H1 (cell line): ENCODE data around the gene MX1. TPM values are rescaled to one million over a fixed set of nuclear protein-coding genes. Genes with fewer than 3 reads are reported as not detected.

Experiments
- CTCF ChIA-PET: fragments of 300-600 bp; sonication (Branson Sonifier 250); formaldehyde crosslinking; loops from one replicate; lab custom pipeline; 2021; ENCODE audit not compliant: partially characterized antibody; lab: Charles Lee
- POLR2A ChIA-PET: fragments of 300-600 bp; sonication (Branson Sonifier 250); formaldehyde crosslinking; loops from one replicate; lab custom pipeline; 2021; ENCODE audit warnings: inconsistent platforms; ENCODE audit not compliant: partially characterized antibody; lab: Charles Lee
- DNase-seq, 2 experiments: peaks; one replicate each; pipeline versions ENCODE4 v3.0.0 to v3.0.0-alpha.2; 2010 to 2022; ENCODE audit warnings: low spot score in 2 of 2, low read depth in 1 of 2, mixed read lengths in 1 of 2
- FAIRE-seq: peaks from 2 replicates; lab custom pipeline; 2011; peaks lifted over from hg19 to GRCh38; lab: Jason Lieb, UNC
- H2AFZ ChIP-seq: 2 replicates; pipeline ENCODE4 v1.8.1; 2012; ENCODE audit warnings: low read length, inconsistent platforms
- H2AK5ac ChIP-seq: 2 replicates; pipeline ENCODE4 v1.6.1; 2013; ENCODE audit warnings: low read depth, low read length
- H2BK120ac ChIP-seq: replicated peaks from 2 replicates; pipeline ENCODE3; 2013; ENCODE audit warnings: low read depth, low read length, inconsistent platforms
- H2BK12ac ChIP-seq: 2 replicates; pipeline ENCODE4 v1.6.1; 2013; ENCODE audit warnings: low read depth, low read length
- H2BK15ac ChIP-seq: 2 replicates; pipeline ENCODE4 v1.6.1; 2013; ENCODE audit warnings: low read length
- H2BK20ac ChIP-seq: 2 replicates; pipeline ENCODE4 v1.6.1; 2013; ENCODE audit warnings: low read length
- H2BK5ac ChIP-seq: 2 replicates; pipeline ENCODE4 v1.6.1; 2013; ENCODE audit warnings: low read depth, low read length
- H3K14ac ChIP-seq: 2 replicates; pipeline ENCODE4 v1.6.1; 2013; ENCODE audit warnings: inconsistent platforms; ENCODE audit not compliant: insufficient read length
- H3K18ac ChIP-seq: 2 replicates; pipeline ENCODE4 v1.6.1; 2013; ENCODE audit warnings: low read length; ENCODE audit errors: extremely low read depth
- H3K23ac ChIP-seq: 2 replicates; pipeline ENCODE4 v1.6.1; 2013; ENCODE audit warnings: inconsistent platforms; ENCODE audit not compliant: insufficient read length
- H3K23me2 ChIP-seq: 2 replicates; pipeline ENCODE4 v1.6.1; 2013; ENCODE audit warnings: low read depth, low read length
- H3K27ac ChIP-seq: 2 replicates; pipeline ENCODE4 v1.6.1; 2011; ENCODE audit warnings: low read depth, low read length, inconsistent platforms
- H3K27me3 ChIP-seq, 4 experiments: replicated peaks in 1 of 4; 1 replicate in 1 of 4; 2 replicates in 3 of 4; pipeline versions ENCODE4 v1.6.1 to v1.8.1; 2011 to 2013; ENCODE audit warnings: low read length in 3 of 4, mild to moderate bottlenecking in 3 of 4, inconsistent platforms in 2 of 4, mixed read lengths in 2 of 4, moderate library complexity in 1 of 4; ENCODE audit not compliant: control insufficient read depth in 3 of 4, insufficient read depth in 3 of 4; ENCODE audit errors: extremely low read depth in 1 of 4
- H3K36me3 ChIP-seq, 4 experiments: 2 replicates each; pipeline versions ENCODE4 v1.6.1 to v1.8.1; 2011 to 2013; ENCODE audit warnings: mild to moderate bottlenecking in 4 of 4, low read length in 3 of 4, moderate library complexity in 2 of 4, control low read depth in 1 of 4, inconsistent platforms in 1 of 4; ENCODE audit not compliant: insufficient read depth in 4 of 4, control insufficient read depth in 2 of 4
- H3K4ac ChIP-seq: replicated peaks from 2 replicates; pipeline ENCODE3; 2013; ENCODE audit warnings: low read length, low read depth, mixed read lengths, inconsistent platforms; ENCODE audit not compliant: insufficient read length
- H3K4me1 ChIP-seq, 4 experiments: replicated peaks in 1 of 4; 1 replicate in 1 of 4; 2 replicates in 3 of 4; pipeline versions ENCODE4 v1.6.1 to v1.8.1; 2011 to 2013; ENCODE audit warnings: low read length in 3 of 4, inconsistent platforms in 2 of 4, mixed read lengths in 1 of 4; ENCODE audit not compliant: insufficient read depth in 4 of 4, control insufficient read depth in 3 of 4
- H3K4me2 ChIP-seq, 2 experiments: 2 replicates each; pipeline versions ENCODE4 v1.6.1 to v1.8.1; 2011 to 2013; ENCODE audit warnings: low read depth in 2 of 2, low read length in 2 of 2, control low read depth in 1 of 2, inconsistent platforms in 1 of 2, mild to moderate bottlenecking in 1 of 2; ENCODE audit not compliant: insufficient read depth in 1 of 2
- H3K4me3 ChIP-seq, 4 experiments: fragments of 200-600, 300-600 bp in 1 of 4; sonication (generic), shearing (Covaris generic), sonication (Bioruptor Twin) in 1 of 4; 2 replicates each; pipeline versions ENCODE4 v1.5.1 to v1.8.1; 2011 to 2016; ENCODE audit warnings: low read length in 4 of 4, low read depth in 3 of 4, control low read depth in 2 of 4, inconsistent platforms in 2 of 4, mild to moderate bottlenecking in 2 of 4, mixed read lengths in 1 of 4, moderate library complexity in 1 of 4; ENCODE audit not compliant: insufficient read depth in 2 of 4; ENCODE audit errors: extremely low read depth in 1 of 4
- H3K56ac ChIP-seq: replicated peaks from 2 replicates; pipeline ENCODE3; 2013; ENCODE audit warnings: low read depth, mild to moderate bottlenecking, mixed read lengths, low read length, inconsistent platforms; ENCODE audit not compliant: insufficient read length
- H3K79me1 ChIP-seq: 2 replicates; pipeline ENCODE4 v1.6.1; 2013; ENCODE audit warnings: low read depth, low read length, control low read depth
- H3K79me2 ChIP-seq, 2 experiments: 2 replicates each; pipeline versions ENCODE4 v1.6.1 to v1.8.1; 2012 to 2013; ENCODE audit warnings: low read length in 2 of 2, mild to moderate bottlenecking in 2 of 2, inconsistent platforms in 1 of 2; ENCODE audit not compliant: insufficient read depth in 2 of 2, control insufficient read depth in 1 of 2
- H3K9ac ChIP-seq, 4 experiments: replicated peaks in 1 of 4; 1 replicate in 1 of 4; 2 replicates in 3 of 4; pipeline versions ENCODE4 v1.6.1 to v1.8.1; 2011 to 2013; ENCODE audit warnings: low read depth in 3 of 4, low read length in 3 of 4, control low read depth in 2 of 4, mild to moderate bottlenecking in 2 of 4, moderate library complexity in 2 of 4, inconsistent platforms in 1 of 4; ENCODE audit errors: extremely low read depth in 1 of 4
- H3K9me3 ChIP-seq, 2 experiments: 2 replicates each; pipeline versions ENCODE4 v1.6.1 to v1.8.1; 2012 to 2013; ENCODE audit warnings: mild to moderate bottlenecking in 2 of 2, moderate library complexity in 2 of 2, control low read depth in 1 of 2, inconsistent platforms in 1 of 2, low read depth in 1 of 2, low read length in 1 of 2, mixed read lengths in 1 of 2; ENCODE audit not compliant: insufficient read depth in 2 of 2
- H4K20me1 ChIP-seq, 2 experiments: replicated peaks in 1 of 2; 2 replicates each; pipeline versions ENCODE3 to v1.8.1; 2011 to 2013; ENCODE audit warnings: inconsistent platforms in 2 of 2, low read length in 2 of 2, mild to moderate bottlenecking in 1 of 2; ENCODE audit not compliant: insufficient read depth in 2 of 2, control insufficient read depth in 1 of 2
- H4K5ac ChIP-seq: 2 replicates; pipeline ENCODE4 v1.6.1; 2013; ENCODE audit warnings: low read length, low read depth, mixed read lengths, inconsistent platforms; ENCODE audit not compliant: insufficient read length
- H4K8ac ChIP-seq: 2 replicates; pipeline ENCODE4 v1.8.0; 2013; ENCODE audit warnings: mild to moderate bottlenecking, moderate library complexity, low read length, inconsistent platforms; ENCODE audit not compliant: insufficient read depth; ENCODE audit errors: extremely low read depth
- H4K91ac ChIP-seq: replicated peaks from 2 replicates; pipeline ENCODE3; 2013; ENCODE audit warnings: low read length, mixed read lengths, inconsistent platforms; ENCODE audit not compliant: insufficient read length
- ATF2 ChIP-seq: IDR thresholded peaks from 2 replicates; pipeline ENCODE4 v1.6.1; 2012; ENCODE audit warnings: low read length, inconsistent platforms
- CEBPB ChIP-seq: IDR thresholded peaks from 2 replicates; pipeline ENCODE4 v1.6.1; 2012; ENCODE audit warnings: low read depth, low read length
- CHD2 ChIP-seq: IDR thresholded peaks from 2 replicates; pipeline ENCODE4 v1.6.1; 2012; ENCODE audit warnings: low read length, improper control_type of control experiment
- CREB1 ChIP-seq: IDR thresholded peaks from 2 replicates; pipeline ENCODE4 v1.6.1; 2012; ENCODE audit warnings: inconsistent platforms
- EZH2 ChIP-seq: fragments of 200-600 bp; sonication (generic); IDR thresholded peaks from 2 replicates; pipeline ENCODE4 v1.7.1; 2012; ENCODE audit warnings: low read depth, mild to moderate bottlenecking, moderate library complexity, low read length, inconsistent platforms; ENCODE audit not compliant: severe bottlenecking
- GABPA ChIP-seq: IDR thresholded peaks from 2 replicates; pipeline ENCODE4 v1.6.1; 2011; ENCODE audit warnings: mild to moderate bottlenecking, low read length, moderate library complexity, borderline replicate concordance; ENCODE audit not compliant: insufficient read depth
- KDM5A ChIP-seq: fragments of 200-600 bp; IDR thresholded peaks from 2 replicates; pipeline ENCODE4 v1.7.1; 2012; ENCODE audit warnings: mild to moderate bottlenecking, low read length, inconsistent platforms, mixed read lengths
- POU5F1 ChIP-seq: IDR thresholded peaks from 2 replicates; pipeline ENCODE4 v1.6.1; 2011; ENCODE audit warnings: low read depth, mild to moderate bottlenecking, low read length, moderate library complexity
- SRF ChIP-seq: IDR thresholded peaks from 2 replicates; pipeline ENCODE4 v1.6.1; 2011; ENCODE audit warnings: mild to moderate bottlenecking, low read depth, low read length, moderate library complexity
- WGBS, 2 experiments: shearing (Covaris generic) in 1 of 2; methylation state at CpG; one replicate each; pipeline versions ENCODE4 v1.1.6 to v1.1.7; 2013 to 2015; ENCODE audit warnings: low lambda C conversion rate in 2 of 2, mixed read lengths in 2 of 2, inconsistent platforms in 1 of 2, low coverage in 1 of 2, missing lambda C conversion rate in 1 of 2; ENCODE audit not compliant: insufficient replicate concordance in 2 of 2, insufficient coverage in 1 of 2, insufficient read length in 1 of 2; ENCODE audit errors: extremely low coverage in 1 of 2, missing lambda C conversion rate in 1 of 2; 5-methylcytosine and 5-hydroxymethylcytosine counted together
- polyA plus RNA-seq, 7 experiments: library from polyadenylated mRNA; depleted of rRNA in 3 of 7; stranded (reverse) in 5 of 7; unstranded in 2 of 7; fragments of >200 nt in 5 of 7; fragments of 200-250 nt in 2 of 7; gene quantifications; 1 replicate in 5 of 7; 2 replicates in 1 of 7; 4 replicates in 1 of 7; pipeline versions ENCODE4 v1.2.1 to v1.2.3, GENCODE V29; 2011 to 2013; ENCODE audit warnings: missing spikeins in 2 of 7, mixed read lengths in 2 of 7
- total RNA-seq: library from RNA; stranded (reverse); fragmentation: NEBNext Ultra II Directional; extraction: Animal tissue kit (Norgen Biotek cat#: 25700); gene quantifications from 2 replicates; pipeline ENCODE4 v1.2.1, GENCODE V29; 2021

The MX1 gene
- total and polyA plus RNA-seq, 2 of the 8 experiments (the other 6 are each of a cell fraction or from before 2014, with no cell fraction given): 3.8 to 5.7 TPM

- no peak overlapping the region for H2AK5ac ChIP-seq
- H3K79me2 ChIP-seq: no peaks in the 10 kb centered on the region
- H2AFZ ChIP-seq: no peak overlapping the region
- H3K27ac ChIP-seq: no peak overlapping the region
- no peak overlapping the region for H3K18ac ChIP-seq
- CTCF ChIA-PET: interaction anchor here (0.6 to 3.5 kb wide), 20 partner anchors 13 to 324 kb away, joined by 3 to 36 read pairs (median 3); no protein-coding TSS in a partner anchor
- FAIRE-seq (no peak), DNase-seq (no peak)
- H3K23me2 ChIP-seq: no peaks in the 10 kb centered on the region
- H4K91ac ChIP-seq: peak overlapping the region; percentile 30
- no peak overlapping the region for H3K4me3 ChIP-seq
- H3K14ac ChIP-seq: no peak overlapping the region
- 0 out of 2 replicates have a peak overlapping the region, but pooled peaks have one; percentile 72 for H2BK15ac ChIP-seq
- no peak overlapping the region for H3K9ac ChIP-seq
- no peaks in the 10 kb centered on the region for H4K20me1 ChIP-seq
- POLR2A ChIA-PET: interaction anchor here (0.8 kb wide), 2 partner anchors 16 to 79 kb away, joined by 3 read pairs; no protein-coding TSS in a partner anchor
- H3K36me3 ChIP-seq: peaks cover 0 to 16% (median 6%) of the 10 kb centered on the region in 4 experiments; a peak in 3 of 8 replicates
- no peak overlapping the region for H2BK5ac ChIP-seq
- H3K23ac ChIP-seq: no peak overlapping the region
- peak overlapping the region; percentile 7 for H3K4ac ChIP-seq
- H4K8ac ChIP-seq: peak overlapping the region; percentile 15; the same call in 1 of the 2 replicates
- H3K9me3 ChIP-seq: peaks cover 9 to 12% of the 10 kb centered on the region in 2 experiments
- H3K27me3 ChIP-seq: no peaks in the 10 kb centered on the region
- WGBS, 2 experiments: 91% methylated on average over 9 of the region's 9 CpGs; no CpG with 5 or more reads in 1 of the 2 experiments
- no peak overlapping the region for H4K5ac ChIP-seq
- no peak overlapping the region for H2BK120ac ChIP-seq
- H3K4me2 ChIP-seq: no peak overlapping the region
- no peak overlapping the region for H2BK20ac ChIP-seq
- no peaks in the 10 kb centered on the region for H3K79me1 ChIP-seq
- peak overlapping the region; percentile 33; the same call in 1 of the 2 replicates for H2BK12ac ChIP-seq
- no peak overlapping the region for H3K56ac ChIP-seq
- peaks cover 0 to 7% (median 3%) of the 10 kb centered on the region in 4 experiments; a peak in 6 of 7 replicates for H3K4me1 ChIP-seq
- no peak for TF ChIP-seq SRF
- no peak for TF ChIP-seq EZH2
- no peak for TF ChIP-seq CHD2
- no peak for TF ChIP-seq CREB1
- TF ChIP-seq KDM5A: no peak
- no peak for TF ChIP-seq ATF2
- TF ChIP-seq CEBPB: no peak
- no peak for TF ChIP-seq POU5F1
- TF ChIP-seq GABPA: no peak
Measured at GRCh38 chr21:41459884-41460534, 34.0 kb downstream of the MX1 start.
